HepG2 (cell line): ENCODE results near the gene B3GNT9. TPM values are rescaled to one million over a fixed set of nuclear protein-coding genes. Genes with fewer than 3 reads are reported as not detected.

Experiments
- ASH2L ChIP-seq: fragments of 300-600, 200-600 bp; sonication (generic); IDR thresholded peaks from 2 replicates; pipeline ENCODE4 v1.7.0; 2017; ENCODE audit warnings: low read depth, mild to moderate bottlenecking, moderate library complexity, mixed read lengths, low read length; ENCODE audit not compliant: insufficient read length
- KLF13 ChIP-seq: sonication (generic); formaldehyde crosslinking; IDR thresholded peaks from 2 replicates; pipeline ENCODE4 v1.4.0; 2020; ENCODE audit warnings: mild to moderate bottlenecking, missing genetic modification reagents
- MTF1 ChIP-seq: sonication (generic); formaldehyde crosslinking; IDR thresholded peaks from 2 replicates; pipeline ENCODE4 v1.5.0; 2020; ENCODE audit warnings: missing genetic modification reagents
- MYC ChIP-seq: sonication (generic); formaldehyde crosslinking; IDR thresholded peaks from 2 replicates; pipeline ENCODE4 v1.9.0; 2021; ENCODE audit warnings: missing genetic modification reagents, borderline replicate concordance
- SRSF9 ChIP-seq: fragments of 200-400 bp; formaldehyde crosslinking; IDR thresholded peaks from 2 replicates; pipeline ENCODE4 v1.6.1; 2018; ENCODE audit warnings: borderline replicate concordance, mild to moderate bottlenecking, low read depth, low read length; ENCODE audit not compliant: insufficient read depth, poor library complexity, severe bottlenecking
- TMF1 ChIP-seq: sonication (generic); formaldehyde crosslinking; IDR thresholded peaks from 2 replicates; pipeline ENCODE4 v1.8.1; 2022; ENCODE audit warnings: low read depth, missing genetic modification reagents
- ZC3H13 ChIP-seq: sonication (generic); formaldehyde crosslinking; IDR thresholded peaks from 2 replicates; pipeline ENCODE4 v1.8.1; 2023; ENCODE audit warnings: mild to moderate bottlenecking, missing genetic modification reagents, moderate library complexity
- ZFP37 ChIP-seq: sonication (generic); formaldehyde crosslinking; IDR thresholded peaks from 2 replicates; pipeline ENCODE4 v1.4.0; 2020; ENCODE audit warnings: missing genetic modification reagents, borderline replicate concordance
- ZFP62 ChIP-seq: sonication (generic); formaldehyde crosslinking; IDR thresholded peaks from 2 replicates; pipeline ENCODE4 v1.4.0; 2020; ENCODE audit warnings: missing genetic modification reagents
- ZMAT3 ChIP-seq: sonication (generic); formaldehyde crosslinking; conservative IDR thresholded peaks from 2 replicates; pipeline ENCODE4 v1.7.0; 2021; ENCODE audit warnings: missing genetic modification reagents
- ZNF160 ChIP-seq: sonication (generic); formaldehyde crosslinking; IDR thresholded peaks from 2 replicates; pipeline ENCODE4 v1.8.0; 2022; ENCODE audit warnings: mild to moderate bottlenecking, inconsistent platforms, missing genetic modification reagents
- polyA plus RNA-seq, 8 experiments: library from polyadenylated mRNA; depleted of rRNA in 3 of 8; stranded (reverse) in 7 of 8; unstranded in 1 of 8; fragments of >200 nt; fragmentation: Illumina TruSeq in 4 of 8; extraction: Trizol in 4 of 8; gene quantifications; 2 replicates each; pipeline versions ENCODE4 v1.2.1 to v1.2.3, GENCODE V29; 2011 to 2016; ENCODE audit warnings: low read depth in 4 of 8, missing spikeins in 1 of 8, mixed read lengths in 1 of 8; ENCODE audit not compliant: insufficient read depth in 1 of 8
- total RNA-seq, 5 experiments: library from RNA; depleted of rRNA; stranded (reverse); fragments of >200 nt; fragmentation: Illumina TruSeq; extraction: Trizol; gene quantifications; 2 replicates each; pipeline ENCODE4 v1.2.3, GENCODE V29; 2016; ENCODE audit warnings: low read depth in 1 of 5
- TF ChIP-seq, protein P1 (sequence below): fragments of 450-650 bp; IDR thresholded peaks from 2 replicates; pipeline ENCODE4 v1.6.1; 2017
- TF ChIP-seq, protein P2 (sequence below): sonication (generic); formaldehyde crosslinking; IDR thresholded peaks from 2 replicates; pipeline ENCODE4 v1.4.0; 2020; ENCODE audit warnings: missing genetic modification reagents, borderline replicate concordance
- TF ChIP-seq, protein P3 (sequence below): sonication (generic); formaldehyde crosslinking; IDR thresholded peaks from 2 replicates; pipeline ENCODE4 v1.4.0; 2020; ENCODE audit warnings: mild to moderate bottlenecking, missing genetic modification reagents, borderline replicate concordance
- TF ChIP-seq, protein P4 (sequence below): sonication (generic); formaldehyde crosslinking; IDR thresholded peaks from 2 replicates; pipeline ENCODE4 v1.9.0; 2021; ENCODE audit warnings: missing genetic modification reagents, borderline replicate concordance

B3GNT9 gene
- total and polyA plus RNA-seq, 2 of the 13 experiments (the other 11 are each of a cell fraction or from before 2014, with no cell fraction given): 1.5 to 3.1 TPM

DNA sequence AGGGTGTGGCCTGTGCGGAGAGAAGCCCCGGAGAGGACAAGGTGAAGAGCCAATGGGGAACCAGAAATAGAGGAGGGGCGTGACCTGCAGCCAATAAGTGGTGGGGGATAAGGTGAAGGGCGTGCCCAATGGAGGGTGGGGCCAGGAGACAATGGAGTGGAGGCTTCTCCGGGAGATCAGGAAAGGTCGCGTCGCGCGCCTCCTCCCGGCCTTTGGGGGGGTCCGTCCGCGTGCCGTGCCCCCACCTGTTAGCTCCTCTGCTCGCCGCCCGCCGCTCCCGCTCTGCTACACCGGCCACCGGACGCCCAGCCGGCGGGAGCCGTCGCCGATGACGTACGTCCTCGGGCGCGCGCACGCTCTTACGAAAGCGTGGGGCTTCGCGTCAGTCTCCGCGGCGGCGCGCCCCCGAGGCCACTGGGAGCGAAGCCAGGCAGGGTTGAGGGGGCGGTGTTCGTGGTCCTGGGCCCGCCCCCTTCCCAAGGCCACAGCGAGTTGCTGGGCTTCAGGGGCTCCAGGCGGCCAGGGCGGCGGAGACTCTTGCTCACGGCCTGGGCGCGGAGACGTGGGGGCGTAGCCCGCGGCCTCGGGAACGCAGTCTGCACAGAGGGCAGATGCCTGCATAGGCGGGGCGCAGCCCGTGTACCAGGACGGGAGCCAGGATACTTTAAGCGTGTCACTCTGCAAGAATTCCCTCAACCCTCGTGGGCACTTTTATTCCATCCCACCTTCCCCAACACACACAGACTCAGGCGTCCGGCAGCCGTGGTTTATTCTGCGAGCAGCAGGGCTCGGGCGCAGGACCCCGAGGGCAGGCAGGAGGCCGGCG is 33.0 kb upstream of the B3GNT9 start, which contains the start of gene MATCAP1 (continued):
- peak; percentile 37 for TF ChIP-seq ZNF160 (CRISPR knock-in tag)
- TF ChIP-seq, protein P1, sequence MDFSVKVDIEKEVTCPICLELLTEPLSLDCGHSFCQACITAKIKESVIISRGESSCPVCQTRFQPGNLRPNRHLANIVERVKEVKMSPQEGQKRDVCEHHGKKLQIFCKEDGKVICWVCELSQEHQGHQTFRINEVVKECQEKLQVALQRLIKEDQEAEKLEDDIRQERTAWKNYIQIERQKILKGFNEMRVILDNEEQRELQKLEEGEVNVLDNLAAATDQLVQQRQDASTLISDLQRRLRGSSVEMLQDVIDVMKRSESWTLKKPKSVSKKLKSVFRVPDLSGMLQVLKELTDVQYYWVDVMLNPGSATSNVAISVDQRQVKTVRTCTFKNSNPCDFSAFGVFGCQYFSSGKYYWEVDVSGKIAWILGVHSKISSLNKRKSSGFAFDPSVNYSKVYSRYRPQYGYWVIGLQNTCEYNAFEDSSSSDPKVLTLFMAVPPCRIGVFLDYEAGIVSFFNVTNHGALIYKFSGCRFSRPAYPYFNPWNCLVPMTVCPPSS: no peak
- TF ChIP-seq TMF1 (CRISPR knock-in tag): peak; percentile 88
- TF ChIP-seq MYC (CRISPR knock-in tag): peak; percentile 80
- TF ChIP-seq, protein P2, sequence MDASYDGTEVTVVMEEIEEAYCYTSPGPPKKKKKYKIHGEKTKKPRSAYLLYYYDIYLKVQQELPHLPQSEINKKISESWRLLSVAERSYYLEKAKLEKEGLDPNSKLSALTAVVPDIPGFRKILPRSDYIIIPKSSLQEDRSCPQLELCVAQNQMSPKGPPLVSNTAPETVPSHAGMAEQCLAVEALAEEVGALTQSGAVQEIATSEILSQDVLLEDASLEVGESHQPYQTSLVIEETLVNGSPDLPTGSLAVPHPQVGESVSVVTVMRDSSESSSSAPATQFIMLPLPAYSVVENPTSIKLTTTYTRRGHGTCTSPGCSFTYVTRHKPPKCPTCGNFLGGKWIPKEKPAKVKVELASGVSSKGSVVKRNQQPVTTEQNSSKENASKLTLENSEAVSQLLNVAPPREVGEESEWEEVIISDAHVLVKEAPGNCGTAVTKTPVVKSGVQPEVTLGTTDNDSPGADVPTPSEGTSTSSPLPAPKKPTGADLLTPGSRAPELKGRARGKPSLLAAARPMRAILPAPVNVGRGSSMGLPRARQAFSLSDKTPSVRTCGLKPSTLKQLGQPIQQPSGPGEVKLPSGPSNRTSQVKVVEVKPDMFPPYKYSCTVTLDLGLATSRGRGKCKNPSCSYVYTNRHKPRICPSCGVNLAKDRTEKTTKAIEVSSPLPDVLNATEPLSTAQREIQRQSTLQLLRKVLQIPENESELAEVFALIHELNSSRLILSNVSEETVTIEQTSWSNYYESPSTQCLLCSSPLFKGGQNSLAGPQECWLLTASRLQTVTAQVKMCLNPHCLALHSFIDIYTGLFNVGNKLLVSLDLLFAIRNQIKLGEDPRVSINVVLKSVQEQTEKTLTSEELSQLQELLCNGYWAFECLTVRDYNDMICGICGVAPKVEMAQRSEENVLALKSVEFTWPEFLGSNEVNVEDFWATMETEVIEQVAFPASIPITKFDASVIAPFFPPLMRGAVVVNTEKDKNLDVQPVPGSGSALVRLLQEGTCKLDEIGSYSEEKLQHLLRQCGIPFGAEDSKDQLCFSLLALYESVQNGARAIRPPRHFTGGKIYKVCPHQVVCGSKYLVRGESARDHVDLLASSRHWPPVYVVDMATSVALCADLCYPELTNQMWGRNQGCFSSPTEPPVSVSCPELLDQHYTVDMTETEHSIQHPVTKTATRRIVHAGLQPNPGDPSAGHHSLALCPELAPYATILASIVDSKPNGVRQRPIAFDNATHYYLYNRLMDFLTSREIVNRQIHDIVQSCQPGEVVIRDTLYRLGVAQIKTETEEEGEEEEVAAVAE (CRISPR knock-in tag): peak; percentile 23; the same call in 1 of the 2 replicates
- TF ChIP-seq ZFP37 (CRISPR knock-in tag): no peak
- TF ChIP-seq ZMAT3 (CRISPR knock-in tag): no peak; the same call in 1 of the 2 replicates
- no peak for TF ChIP-seq ZFP62
- TF ChIP-seq MTF1: no peak
- no peak for TF ChIP-seq SRSF9
- TF ChIP-seq, protein P3, sequence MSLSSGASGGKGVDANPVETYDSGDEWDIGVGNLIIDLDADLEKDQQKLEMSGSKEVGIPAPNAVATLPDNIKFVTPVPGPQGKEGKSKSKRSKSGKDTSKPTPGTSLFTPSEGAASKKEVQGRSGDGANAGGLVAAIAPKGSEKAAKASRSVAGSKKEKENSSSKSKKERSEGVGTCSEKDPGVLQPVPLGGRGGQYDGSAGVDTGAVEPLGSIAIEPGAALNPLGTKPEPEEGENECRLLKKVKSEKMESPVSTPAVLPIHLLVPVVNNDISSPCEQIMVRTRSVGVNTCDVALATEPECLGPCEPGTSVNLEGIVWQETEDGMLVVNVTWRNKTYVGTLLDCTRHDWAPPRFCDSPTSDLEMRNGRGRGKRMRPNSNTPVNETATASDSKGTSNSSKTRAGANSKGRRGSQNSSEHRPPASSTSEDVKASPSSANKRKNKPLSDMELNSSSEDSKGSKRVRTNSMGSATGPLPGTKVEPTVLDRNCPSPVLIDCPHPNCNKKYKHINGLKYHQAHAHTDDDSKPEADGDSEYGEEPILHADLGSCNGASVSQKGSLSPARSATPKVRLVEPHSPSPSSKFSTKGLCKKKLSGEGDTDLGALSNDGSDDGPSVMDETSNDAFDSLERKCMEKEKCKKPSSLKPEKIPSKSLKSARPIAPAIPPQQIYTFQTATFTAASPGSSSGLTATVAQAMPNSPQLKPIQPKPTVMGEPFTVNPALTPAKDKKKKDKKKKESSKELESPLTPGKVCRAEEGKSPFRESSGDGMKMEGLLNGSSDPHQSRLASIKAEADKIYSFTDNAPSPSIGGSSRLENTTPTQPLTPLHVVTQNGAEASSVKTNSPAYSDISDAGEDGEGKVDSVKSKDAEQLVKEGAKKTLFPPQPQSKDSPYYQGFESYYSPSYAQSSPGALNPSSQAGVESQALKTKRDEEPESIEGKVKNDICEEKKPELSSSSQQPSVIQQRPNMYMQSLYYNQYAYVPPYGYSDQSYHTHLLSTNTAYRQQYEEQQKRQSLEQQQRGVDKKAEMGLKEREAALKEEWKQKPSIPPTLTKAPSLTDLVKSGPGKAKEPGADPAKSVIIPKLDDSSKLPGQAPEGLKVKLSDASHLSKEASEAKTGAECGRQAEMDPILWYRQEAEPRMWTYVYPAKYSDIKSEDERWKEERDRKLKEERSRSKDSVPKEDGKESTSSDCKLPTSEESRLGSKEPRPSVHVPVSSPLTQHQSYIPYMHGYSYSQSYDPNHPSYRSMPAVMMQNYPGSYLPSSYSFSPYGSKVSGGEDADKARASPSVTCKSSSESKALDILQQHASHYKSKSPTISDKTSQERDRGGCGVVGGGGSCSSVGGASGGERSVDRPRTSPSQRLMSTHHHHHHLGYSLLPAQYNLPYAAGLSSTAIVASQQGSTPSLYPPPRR (CRISPR knock-in tag): peak; percentile 70
- peak; percentile 95 for TF ChIP-seq ASH2L
- no peak for TF ChIP-seq ZC3H13 (CRISPR knock-in tag)
- TF ChIP-seq KLF13 (CRISPR knock-in tag): peak; percentile 43; the same call in 1 of the 2 replicates
- TF ChIP-seq, protein P4, sequence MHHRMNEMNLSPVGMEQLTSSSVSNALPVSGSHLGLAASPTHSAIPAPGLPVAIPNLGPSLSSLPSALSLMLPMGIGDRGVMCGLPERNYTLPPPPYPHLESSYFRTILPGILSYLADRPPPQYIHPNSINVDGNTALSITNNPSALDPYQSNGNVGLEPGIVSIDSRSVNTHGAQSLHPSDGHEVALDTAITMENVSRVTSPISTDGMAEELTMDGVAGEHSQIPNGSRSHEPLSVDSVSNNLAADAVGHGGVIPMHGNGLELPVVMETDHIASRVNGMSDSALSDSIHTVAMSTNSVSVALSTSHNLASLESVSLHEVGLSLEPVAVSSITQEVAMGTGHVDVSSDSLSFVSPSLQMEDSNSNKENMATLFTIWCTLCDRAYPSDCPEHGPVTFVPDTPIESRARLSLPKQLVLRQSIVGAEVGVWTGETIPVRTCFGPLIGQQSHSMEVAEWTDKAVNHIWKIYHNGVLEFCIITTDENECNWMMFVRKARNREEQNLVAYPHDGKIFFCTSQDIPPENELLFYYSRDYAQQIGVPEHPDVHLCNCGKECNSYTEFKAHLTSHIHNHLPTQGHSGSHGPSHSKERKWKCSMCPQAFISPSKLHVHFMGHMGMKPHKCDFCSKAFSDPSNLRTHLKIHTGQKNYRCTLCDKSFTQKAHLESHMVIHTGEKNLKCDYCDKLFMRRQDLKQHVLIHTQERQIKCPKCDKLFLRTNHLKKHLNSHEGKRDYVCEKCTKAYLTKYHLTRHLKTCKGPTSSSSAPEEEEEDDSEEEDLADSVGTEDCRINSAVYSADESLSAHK: 0 out of 2 replicates have a peak, but pooled peaks have one; percentile 48
